OCI-LY1 (cell line): Measurements from ENCODE around the gene CCL4.

Experiments used
- EZH2 ChIP-seq: fragments of 200-600 bp; sonication (generic), shearing (Covaris generic); IDR thresholded peaks from 2 replicates; pipeline ENCODE4 v1.8.0; 2017; ENCODE audit warnings: borderline replicate concordance, mixed run types, mild to moderate bottlenecking, antibody characterized with exemption, low read length, moderate library complexity, mixed read lengths
- TF ChIP-seq, protein P1 (sequence below): fragments of 200-600 bp; sonication (generic), shearing (Covaris generic); IDR thresholded peaks from 2 replicates; pipeline ENCODE4 v1.5.1; 2017; ENCODE audit warnings: mild to moderate bottlenecking, antibody characterized with exemption, low read length, moderate library complexity, mixed read lengths

DNA sequence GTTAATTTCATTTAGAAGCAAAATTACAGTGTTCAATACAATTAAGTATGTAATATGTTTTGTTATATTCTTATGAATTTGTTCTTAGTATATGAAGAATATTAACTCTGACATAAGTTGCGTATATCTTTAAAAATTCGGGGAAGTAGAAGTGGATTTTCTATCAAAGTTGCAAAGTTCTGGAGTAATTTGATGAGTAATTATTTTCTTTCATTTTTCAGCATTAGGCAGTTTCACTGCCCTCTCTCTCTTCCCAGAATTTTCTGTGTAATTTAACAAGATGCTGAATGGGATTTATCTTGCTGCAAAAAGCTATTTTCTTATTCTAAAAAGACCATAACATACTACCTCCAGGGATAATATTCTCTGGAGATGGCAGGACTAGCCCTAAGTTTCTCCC is 48.5 kb upstream of the CCL4 start:
- TF ChIP-seq, protein P1, sequence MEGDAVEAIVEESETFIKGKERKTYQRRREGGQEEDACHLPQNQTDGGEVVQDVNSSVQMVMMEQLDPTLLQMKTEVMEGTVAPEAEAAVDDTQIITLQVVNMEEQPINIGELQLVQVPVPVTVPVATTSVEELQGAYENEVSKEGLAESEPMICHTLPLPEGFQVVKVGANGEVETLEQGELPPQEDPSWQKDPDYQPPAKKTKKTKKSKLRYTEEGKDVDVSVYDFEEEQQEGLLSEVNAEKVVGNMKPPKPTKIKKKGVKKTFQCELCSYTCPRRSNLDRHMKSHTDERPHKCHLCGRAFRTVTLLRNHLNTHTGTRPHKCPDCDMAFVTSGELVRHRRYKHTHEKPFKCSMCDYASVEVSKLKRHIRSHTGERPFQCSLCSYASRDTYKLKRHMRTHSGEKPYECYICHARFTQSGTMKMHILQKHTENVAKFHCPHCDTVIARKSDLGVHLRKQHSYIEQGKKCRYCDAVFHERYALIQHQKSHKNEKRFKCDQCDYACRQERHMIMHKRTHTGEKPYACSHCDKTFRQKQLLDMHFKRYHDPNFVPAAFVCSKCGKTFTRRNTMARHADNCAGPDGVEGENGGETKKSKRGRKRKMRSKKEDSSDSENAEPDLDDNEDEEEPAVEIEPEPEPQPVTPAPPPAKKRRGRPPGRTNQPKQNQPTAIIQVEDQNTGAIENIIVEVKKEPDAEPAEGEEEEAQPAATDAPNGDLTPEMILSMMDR: no peak
- no peak for TF ChIP-seq EZH2
